ENCODE results near the gene ANKRD23. TPM values are rescaled to one million over a fixed set of nuclear protein-coding genes. Genes with fewer than 3 reads are reported as not detected.

Gene ANKRD23
- total RNA-seq, 1 donor from 2014 or later, result 0.98 TPM

GRCh38 chr2:96861074-96861473 lies 17.3 kb upstream of the ANKRD23 start:
- peaks cover 52% of the 10 kb centered on the region for H3K4me1 ChIP-seq
- no peak overlapping the region for H3K4me3 ChIP-seq
- H3K27me3 ChIP-seq, result no peaks in the 10 kb centered on the region
- H3K36me3 ChIP-seq, result peaks cover 0 to 57% of the 10 kb centered on the region in 2 donors
- no peak for TF ChIP-seq CTCF (IDR thresholded peaks at IDR 0.05)
- no peak for TF ChIP-seq POLR2AphosphoS5 (IDR thresholded peaks at IDR 0.05; ENCODE audit: insufficient read depth in 1 of 2, low read depth in 1 of 2)
- TF ChIP-seq POLR2A (IDR thresholded peaks at IDR 0.05), result no peak
- H3K9me3 ChIP-seq, result no peaks in the 10 kb centered on the region
- intact Hi-C loops (cut with DNase I), result no loop called here
- no peak for DNase-seq (ENCODE audit: extremely low spot score in 2 of 2)
- no peak overlapping the region for H3K27ac ChIP-seq

- TF ChIP-seq POLR2A (IDR thresholded peaks at IDR 0.05) (no peak), CTCF (IDR thresholded peaks at IDR 0.05) (no peak), POLR2AphosphoS5 (IDR thresholded peaks at IDR 0.05; ENCODE audit: insufficient read depth in 1 of 2, low read depth in 1 of 2) (peak in 1 of 2 donors; percentile 36)
- Histone ChIP-seq H3K36me3 (peaks cover 0 to 50% of the 10 kb centered on the region in 2 donors), H3K9me3 (no peaks in the 10 kb centered on the region), H3K27me3 (no peaks in the 10 kb centered on the region), H3K4me1 (peaks cover 45% of the 10 kb centered on the region), H3K4me3 (no peak overlapping the region), H3K27ac (peak overlapping the region; percentile 79)
- no peak for DNase-seq (ENCODE audit: extremely low spot score in 2 of 2)
- intact Hi-C loops (cut with DNase I), result no loop called here
These were observed 16.5 kb upstream of the ANKRD23 start for GRCh38 chr2:96860065-96861029.

GRCh38 chr2:96859681-96860064 lies 15.9 kb upstream of the ANKRD23 start:
- no peak for DNase-seq (ENCODE audit: extremely low spot score in 2 of 2)
- Histone ChIP-seq H3K27ac (peak overlapping the region; percentile 79), H3K4me1 (peaks cover 45% of the 10 kb centered on the region), H3K27me3 (no peaks in the 10 kb centered on the region), H3K36me3 (peaks cover 0 to 43% of the 10 kb centered on the region in 2 donors), H3K4me3 (no peak overlapping the region), H3K9me3 (no peaks in the 10 kb centered on the region)
- TF ChIP-seq CTCF (IDR thresholded peaks at IDR 0.05), result no peak
- TF ChIP-seq POLR2A (IDR thresholded peaks at IDR 0.05), result no peak
- TF ChIP-seq POLR2AphosphoS5 (IDR thresholded peaks at IDR 0.05; ENCODE audit: insufficient read depth in 1 of 2, low read depth in 1 of 2), result no peak
- intact Hi-C loops (cut with DNase I), result loop anchor here (2.0 to 10.0 kb wide), 3 partner anchors 47 to 225 kb away; partner anchors contain the start of gene KANSL3

GRCh38 chr2:96859099-96859649 lies 15.4 kb upstream of the ANKRD23 start:
- no peak for TF ChIP-seq POLR2A (IDR thresholded peaks at IDR 0.05)
- TF ChIP-seq POLR2AphosphoS5 (IDR thresholded peaks at IDR 0.05; ENCODE audit: insufficient read depth in 1 of 2, low read depth in 1 of 2), result no peak
- TF ChIP-seq CTCF (IDR thresholded peaks at IDR 0.05), result no peak
- Histone ChIP-seq H3K4me1 (peaks cover 49% of the 10 kb centered on the region), H3K9me3 (no peaks in the 10 kb centered on the region), H3K27ac (peak overlapping the region; percentile 79), H3K4me3 (peak overlapping the region; percentile 63 to 87), H3K36me3 (peaks cover 0 to 41% of the 10 kb centered on the region in 2 donors), H3K27me3 (no peaks in the 10 kb centered on the region)
- intact Hi-C loops (cut with DNase I), result loop anchor here (2.0 to 10.0 kb wide), 3 partner anchors 48 to 224 kb away; partner anchors contain the start of gene KANSL3
- no peak for DNase-seq (ENCODE audit: extremely low spot score in 2 of 2)

Measured in vagina (tissue), 2 donors.